K562 (cell line): ENCODE measurements around the gene MSH2. TPM values are rescaled to one million over a fixed set of nuclear protein-coding genes. Genes with fewer than 3 reads are reported as not detected.

Source experiments
- ARID1B ChIP-seq: fragments of 450-650 bp; IDR thresholded peaks from 2 replicates; pipeline ENCODE4 v1.6.1; 2016; ENCODE audit warnings: antibody characterized with exemption, mild to moderate bottlenecking, inconsistent platforms
- C11orf30 ChIP-seq: fragments of 450-650 bp; IDR thresholded peaks from 2 replicates; pipeline ENCODE4 v1.6.1; 2016; ENCODE audit warnings: low read depth, mild to moderate bottlenecking
- CCAR2 ChIP-seq: fragments of 200-400 bp; formaldehyde crosslinking; IDR thresholded peaks from 2 replicates; pipeline ENCODE4 v1.6.1; 2017; ENCODE audit warnings: mild to moderate bottlenecking, low read depth, low read length
- CHD1 ChIP-seq: fragments of 200-600 bp; sonication (generic); IDR thresholded peaks from one replicate; pipeline ENCODE4 v1.6.1; 2012; ENCODE audit warnings: mild to moderate bottlenecking, moderate library complexity, low read length, inconsistent platforms
- ELF1 ChIP-seq: fragments of 200-800 bp; sonication (Bioruptor generic); IDR thresholded peaks from 2 replicates; pipeline ENCODE4 v1.6.1; 2016; ENCODE audit warnings: missing genetic modification characterization, missing compliant biosample characterization
- GABPA ChIP-seq: fragments of 200-800 bp; sonication (Bioruptor generic); conservative IDR thresholded peaks from 2 replicates; pipeline ENCODE4 v1.6.1; 2016; ENCODE audit warnings: low read depth, missing genetic modification characterization, missing compliant biosample characterization
- GATAD2B ChIP-seq: fragments of 450-650 bp; IDR thresholded peaks from 2 replicates; pipeline ENCODE4 v1.6.1; 2017; ENCODE audit warnings: mild to moderate bottlenecking, borderline replicate concordance
- GTF2F1 ChIP-seq: IDR thresholded peaks from 2 replicates; pipeline ENCODE4 v1.6.1; 2011; ENCODE audit warnings: low read depth, low read length, improper control_type of control experiment
- HDAC6 ChIP-seq: IDR thresholded peaks from 2 replicates; pipeline ENCODE4 v1.6.1; 2012; ENCODE audit warnings: low read depth, mild to moderate bottlenecking, control low read depth, inconsistent platforms, low read length, moderate library complexity
- HDAC8 ChIP-seq: fragments of 450-650 bp; IDR thresholded peaks from 2 replicates; pipeline ENCODE4 v1.6.1; 2016; ENCODE audit warnings: mild to moderate bottlenecking, missing genetic modification characterization, moderate library complexity, missing compliant biosample characterization
- KAT2B ChIP-seq: IDR thresholded peaks from one replicate; pipeline ENCODE4 v1.6.1; 2012; ENCODE audit warnings: low read depth, mild to moderate bottlenecking, control low read depth, inconsistent platforms, low read length, moderate library complexity
- KLF1 ChIP-seq: fragments of 450-650 bp; IDR thresholded peaks from 2 replicates; pipeline ENCODE4 v1.6.1; 2016; ENCODE audit warnings: missing genetic modification characterization, missing compliant biosample characterization
- MAFF ChIP-seq: IDR thresholded peaks from 2 replicates; pipeline ENCODE4 v1.6.1; 2012; ENCODE audit warnings: low read length, improper control_type of control experiment
- MEIS2 ChIP-seq: fragments of 450-650 bp; IDR thresholded peaks from 2 replicates; pipeline ENCODE4 v1.6.1; 2014; ENCODE audit warnings: mild to moderate bottlenecking; ENCODE audit not compliant: partially characterized antibody
- NCOA4 ChIP-seq: fragments of 450-650 bp; IDR thresholded peaks from 2 replicates; pipeline ENCODE4 v1.6.1; 2018; ENCODE audit warnings: mild to moderate bottlenecking; ENCODE audit not compliant: partially characterized antibody
- RBM34 ChIP-seq: fragments of 200-400 bp; formaldehyde crosslinking; IDR thresholded peaks from 2 replicates; pipeline ENCODE4 v1.6.1; 2018; ENCODE audit warnings: low read length, borderline replicate concordance; ENCODE audit not compliant: insufficient read depth
- SMARCE1 ChIP-seq: fragments of 450-650 bp; IDR thresholded peaks from 2 replicates; pipeline ENCODE4 v1.7.1; 2016; ENCODE audit warnings: mild to moderate bottlenecking
- SRF ChIP-seq, 2 experiments: fragments of 250-450, 450-650 bp in 1 of 2; sonication (Bioruptor Pico) in 1 of 2; sonication (generic) in 1 of 2; formaldehyde crosslinking; IDR thresholded peaks; 2 replicates each; pipeline versions ENCODE4 v1.5.0 to v1.5.1; 2020 to 2022; ENCODE audit warnings: mild to moderate bottlenecking in 1 of 2, missing genetic modification reagents in 1 of 2
- TAF1 ChIP-seq: IDR thresholded peaks from 2 replicates; pipeline ENCODE4 v1.6.1; 2011; ENCODE audit warnings: mild to moderate bottlenecking, low read length, moderate library complexity; ENCODE audit not compliant: insufficient read depth, control insufficient read depth, severe bottlenecking; ENCODE audit errors: extremely low read depth
- U2AF1 ChIP-seq: fragments of 200-400 bp; formaldehyde crosslinking; optimal IDR thresholded peaks from 2 replicates; pipeline ENCODE3; 2017; ENCODE audit warnings: mild to moderate bottlenecking, low read depth, low read length, moderate library complexity
- YY1 ChIP-seq, 3 experiments: IDR thresholded peaks; 2 replicates each; pipeline ENCODE4 v1.6.1; 2011; ENCODE audit warnings: low read length in 2 of 3, mild to moderate bottlenecking in 2 of 3, moderate library complexity in 2 of 3, borderline replicate concordance in 1 of 3, control low read depth in 1 of 3, low read depth in 1 of 3; ENCODE audit not compliant: insufficient read depth in 3 of 3, insufficient replicate concordance in 2 of 3, control insufficient read depth in 1 of 3, insufficient read length in 1 of 3; ENCODE audit errors: extremely low read depth in 1 of 3
- ZC3H4 ChIP-seq: sonication (generic); formaldehyde crosslinking; IDR thresholded peaks from 2 replicates; pipeline ENCODE4 v1.9.0; 2021; ENCODE audit warnings: missing genetic modification reagents, borderline replicate concordance
- ZNF41 ChIP-seq: fragments of 250-450 bp; sonication (Bioruptor Pico); conservative IDR thresholded peaks from 2 replicates; pipeline ENCODE4 v1.4.0; 2020; ENCODE audit warnings: mild to moderate bottlenecking
- ZNF707 ChIP-seq: fragments of 250-450 bp; sonication (Bioruptor Pico); conservative IDR thresholded peaks from 2 replicates; pipeline ENCODE4 v1.8.0; 2022; ENCODE audit warnings: inconsistent platforms, mild to moderate bottlenecking, moderate library complexity
- ZZZ3 ChIP-seq: fragments of 450-650 bp; IDR thresholded peaks from 2 replicates; pipeline ENCODE4 v1.6.1; 2016; ENCODE audit warnings: antibody characterized with exemption, mild to moderate bottlenecking, moderate library complexity
- polyA plus RNA-seq, 8 experiments: library from polyadenylated mRNA; depleted of rRNA in 4 of 8; stranded (reverse) in 5 of 8; unstranded in 3 of 8; fragments of >200 nt; fragmentation: Nextera tagmentation in 2 of 8; fragmentation: Illumina TruSeq in 1 of 8; extraction: Ambion mirVana in 2 of 8; extraction: Trizol in 1 of 8; gene quantifications; 2 replicates each; pipeline versions ENCODE4 v1.2.1 to v1.2.3, GENCODE V29; 2011 to 2014; ENCODE audit warnings: inconsistent platforms in 1 of 8, missing spikeins in 1 of 8
- total RNA-seq, 7 experiments: library from RNA; depleted of rRNA in 6 of 7; stranded (reverse); fragments of >200 nt in 6 of 7; fragmentation: Illumina TruSeq in 2 of 7; extraction: Trizol in 2 of 7; gene quantifications; 2 replicates each; pipeline versions ENCODE4 v1.2.1 to v1.2.3, GENCODE V29; 2011 to 2021; ENCODE audit warnings: low replicate concordance in 1 of 7

The MSH2 gene
- total and polyA plus RNA-seq, 9 of the 15 experiments (the other 6 are each of a cell fraction or from before 2014, with no cell fraction given): 51.8 to 139 (median 113) TPM

DNA sequence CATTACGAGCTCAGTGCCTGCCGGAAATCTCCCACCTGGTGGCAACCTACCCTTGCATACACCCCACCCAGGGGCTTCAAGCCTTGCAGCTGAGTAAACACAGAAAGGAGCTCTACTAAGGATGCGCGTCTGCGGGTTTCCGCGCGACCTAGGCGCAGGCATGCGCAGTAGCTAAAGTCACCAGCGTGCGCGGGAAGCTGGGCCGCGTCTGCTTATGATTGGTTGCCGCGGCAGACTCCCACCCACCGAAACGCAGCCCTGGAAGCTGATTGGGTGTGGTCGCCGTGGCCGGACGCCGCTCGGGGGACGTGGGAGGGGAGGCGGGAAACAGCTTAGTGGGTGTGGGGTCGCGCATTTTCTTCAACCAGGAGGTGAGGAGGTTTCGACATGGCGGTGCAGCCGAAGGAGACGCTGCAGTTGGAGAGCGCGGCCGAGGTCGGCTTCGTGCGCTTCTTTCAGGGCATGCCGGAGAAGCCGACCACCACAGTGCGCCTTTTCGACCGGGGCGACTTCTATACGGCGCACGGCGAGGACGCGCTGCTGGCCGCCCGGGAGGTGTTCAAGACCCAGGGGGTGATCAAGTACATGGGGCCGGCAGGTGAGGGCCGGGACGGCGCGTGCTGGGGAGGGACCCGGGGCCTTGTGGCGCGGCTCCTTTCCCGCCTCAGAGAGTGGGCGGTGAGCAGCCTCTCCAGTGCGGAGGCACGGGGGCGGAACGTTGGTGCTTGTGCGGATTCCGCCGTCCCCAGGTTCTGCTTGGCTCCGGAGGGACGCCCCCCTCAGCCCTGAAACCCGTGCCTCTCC is at the start of gene MSH2 (continued):
- TF ChIP-seq HDAC6 (no peak), ELF1 (tag) (no peak), CHD1 (no peak), C11orf30 (no peak), YY1 (IDR thresholded peaks at IDR 0.05; ENCODE audit: borderline replicate concordance in 1 of 3, control insufficient read depth in 1 of 3, extremely low read depth in 1 of 3, insufficient read depth in 3 of 3, insufficient read length in 1 of 3, insufficient replicate concordance in 2 of 3, low read depth in 1 of 3, low read length in 2 of 3) (peak in 2 of 3 experiments; percentile 71 to 82), ZZZ3 (no peak), TAF1 (peak; percentile 27), NCOA4 (no peak), U2AF1 (no peak), ARID1B (no peak; the same call in 1 of the 2 replicates), KLF1 (tag) (peak; percentile 75; the same call in 1 of the 2 replicates), CCAR2 (no peak), SMARCE1 (0 out of 2 replicates have a peak, but pooled peaks have one; percentile 20), GTF2F1 (peak; percentile 67), HDAC8 (no peak), ZC3H4 (CRISPR knock-in tag) (no peak), MAFF (no peak), ZNF707 (CRISPR knock-in tag) (no peak), KAT2B (no peak), GABPA (tag) (peak; percentile 14; the same call in 1 of the 2 replicates), ZNF41 (no peak), SRF (CRISPR knock-in tag; IDR thresholded peaks at IDR 0.05) (no peak), MEIS2 (peak; percentile 83), RBM34 (no peak), GATAD2B (no peak)
